GM12878 (cell line): ENCODE measurements around the gene PGC. TPM values are rescaled to one million over a fixed set of nuclear protein-coding genes. Genes with fewer than 3 reads are reported as not detected.

Experiments used
- ATAC-seq: fragments of 200-7000 bp; cut with Tn5 transposase; 3 replicates; pipeline ENCODE4 v1.9.1; 2020; ENCODE audit warnings: mild to moderate bottlenecking, moderate library complexity
- BruUV-seq: library from RNA; stranded (reverse); fragments of 400-500 nt; replicated peaks from 2 replicates; lab custom pipeline; 2021; lab: Mats Ljungman, UMichigan
- CTCF ChIA-PET: fragments of 300-600 bp; sonication (Branson Sonifier 250); formaldehyde crosslinking; extraction: SDS; loops from one replicate; lab custom pipeline; 2021; ENCODE audit warnings: inconsistent platforms; lab: Yijun Ruan, JAX
- POLR2A ChIA-PET: fragments of 350-600 bp; formaldehyde crosslinking; extraction: SDS; loops from one replicate; lab custom pipeline; 2021; ENCODE audit warnings: inconsistent platforms; lab: Charles Lee
- RAD21 ChIA-PET: fragments of 300-600 bp; sonication (Branson Sonifier 250); formaldehyde crosslinking; loops from one replicate; lab custom pipeline; 2023; ENCODE audit warnings: antibody characterized with exemption; ENCODE audit not compliant: unreplicated experiment; lab: Charles Lee
- SMC1A ChIA-PET: fragments of 300-600 bp; sonication (Branson Sonifier 250); formaldehyde crosslinking; loops from one replicate; lab custom pipeline; 2023; ENCODE audit not compliant: unreplicated experiment, uncharacterized antibody; lab: Charles Lee
- DNase-seq: peaks from one replicate; pipeline ENCODE4 v3.0.0-alpha.2; 2011; ENCODE audit warnings: low read depth, low spot score
- FAIRE-seq: peaks from 3 replicates; lab custom pipeline; 2011; peaks lifted over from hg19 to GRCh38; lab: Jason Lieb, UNC
- H2AFZ ChIP-seq: 2 replicates; pipeline ENCODE4 v1.6.0; 2011; ENCODE audit warnings: low read depth, low read length, control low read depth; ENCODE audit not compliant: control insufficient read depth
- H3K27ac ChIP-seq: 2 replicates; pipeline ENCODE4 v1.5.1; 2011; ENCODE audit warnings: control low read depth; ENCODE audit not compliant: control insufficient read depth, insufficient read depth
- H3K27me3 ChIP-seq, 2 experiments: replicated peaks in 1 of 2; 2 replicates each; pipeline versions ENCODE4 v1.6.0 to v1.6.1; 2011; ENCODE audit warnings: low read length in 1 of 2; ENCODE audit not compliant: control insufficient read depth in 2 of 2, insufficient read depth in 2 of 2
- H3K36me3 ChIP-seq, 2 experiments: 2 replicates each; pipeline ENCODE4 v1.5.1; 2011; ENCODE audit warnings: low read length in 1 of 2; ENCODE audit not compliant: control insufficient read depth in 2 of 2, insufficient read depth in 2 of 2
- H3K4me1 ChIP-seq: 2 replicates; pipeline ENCODE4 v1.6.1; 2011; ENCODE audit warnings: mild to moderate bottlenecking, low read length, moderate library complexity, mixed read lengths; ENCODE audit not compliant: control insufficient read depth, insufficient read depth
- H3K4me2 ChIP-seq: 2 replicates; pipeline ENCODE4 v1.6.0; 2011; ENCODE audit warnings: control low read depth; ENCODE audit not compliant: control insufficient read depth, insufficient read depth
- H3K4me3 ChIP-seq: fragments of 200-600 bp; sonication (generic); 2 replicates; pipeline ENCODE4 v1.5.1; 2016
- H3K79me2 ChIP-seq: 2 replicates; pipeline ENCODE4 v1.6.0; 2011; ENCODE audit warnings: low read length; ENCODE audit not compliant: control insufficient read depth, insufficient read depth
- H3K9ac ChIP-seq: 2 replicates; pipeline ENCODE4 v1.8.0; 2011; ENCODE audit warnings: low read length, control low read depth, mixed read lengths; ENCODE audit not compliant: control insufficient read depth, insufficient read depth
- H3K9me3 ChIP-seq: replicated peaks from 3 replicates; pipeline ENCODE4 v1.5.1; 2011; ENCODE audit warnings: mild to moderate bottlenecking, low read length; ENCODE audit not compliant: control insufficient read depth, insufficient read depth
- H4K20me1 ChIP-seq: 2 replicates; pipeline ENCODE4 v1.6.0; 2011; ENCODE audit not compliant: control insufficient read depth, insufficient read depth
- BCL11A ChIP-seq: IDR thresholded peaks from 2 replicates; pipeline ENCODE4 v1.6.1; 2011; ENCODE audit warnings: low read depth, low read length
- CHD2 ChIP-seq: IDR thresholded peaks from 2 replicates; pipeline ENCODE4 v1.6.1; 2011; ENCODE audit warnings: low read depth, low read length, improper control_type of control experiment, borderline replicate concordance
- DPF2 ChIP-seq: fragments of 450-650 bp; IDR thresholded peaks from 2 replicates; pipeline ENCODE4 v1.6.1; 2017; ENCODE audit warnings: mild to moderate bottlenecking
- E4F1 ChIP-seq: fragments of 450-650 bp; IDR thresholded peaks from 2 replicates; pipeline ENCODE4 v1.6.1; 2018; ENCODE audit warnings: borderline replicate concordance, mild to moderate bottlenecking; ENCODE audit not compliant: partially characterized antibody
- HDAC6 ChIP-seq: fragments of 200-600 bp; sonication (generic); IDR thresholded peaks from one replicate; pipeline ENCODE4 v1.8.0; 2017; ENCODE audit warnings: antibody characterized with exemption; ENCODE audit not compliant: unreplicated experiment
- IKZF1 ChIP-seq: fragments of 450-650 bp; conservative IDR thresholded peaks from 2 replicates; pipeline ENCODE4 v1.6.1; 2017; ENCODE audit warnings: antibody characterized with exemption, mild to moderate bottlenecking
- JUNB ChIP-seq: IDR thresholded peaks from 2 replicates; pipeline ENCODE4 v1.6.1; 2016; ENCODE audit warnings: antibody characterized with exemption, mild to moderate bottlenecking
- KDM1A ChIP-seq: fragments of 200-600 bp; sonication (generic); IDR thresholded peaks from 2 replicates; pipeline ENCODE4 v1.6.1; 2016; ENCODE audit warnings: borderline replicate concordance
- MLLT1 ChIP-seq: fragments of 450-650 bp; IDR thresholded peaks from 2 replicates; pipeline ENCODE4 v1.6.1; 2016; ENCODE audit warnings: mild to moderate bottlenecking
- NFYA ChIP-seq: IDR thresholded peaks from 2 replicates; pipeline ENCODE4 v1.6.1; 2011; ENCODE audit warnings: low read depth, mild to moderate bottlenecking, low read length, improper control_type of control experiment, borderline replicate concordance
- SP1 ChIP-seq: IDR thresholded peaks from one replicate; pipeline ENCODE4 v1.6.1; 2011; ENCODE audit warnings: low read depth, low read length
- ZBTB33 ChIP-seq: fragments of 450-650 bp; IDR thresholded peaks from 2 replicates; pipeline ENCODE4 v1.6.1; 2017; ENCODE audit warnings: mild to moderate bottlenecking
- ZNF217 ChIP-seq: fragments of 450-650 bp; IDR thresholded peaks from 2 replicates; pipeline ENCODE4 v1.6.1; 2017; ENCODE audit warnings: antibody characterized with exemption, mild to moderate bottlenecking
- WGBS: methylation state at CpG from one replicate; pipeline ENCODE4 v1.1.6; 2016; ENCODE audit warnings: low lambda C conversion rate; ENCODE audit not compliant: insufficient replicate concordance, insufficient coverage; ENCODE audit errors: missing lambda C conversion rate; 5-methylcytosine and 5-hydroxymethylcytosine counted together
- in situ Hi-C: fragments of 300-500 bp; cut with MboI; formaldehyde crosslinking; loops from 9 replicates; pipeline ENCODE4 v1.14.3; 2018; ENCODE audit warnings: mixed read lengths
- intact Hi-C: fragments of 100-400 bp; cut with micrococcal nuclease; formaldehyde crosslinking; loops from one replicate; pipeline ENCODE4 v1.14.2; 2022; ENCODE audit not compliant: unreplicated experiment
- polyA plus RNA-seq, 11 experiments: library from polyadenylated mRNA; depleted of rRNA in 4 of 11; unstranded in 6 of 11; stranded (reverse) in 5 of 11; fragments of >200 nt; fragmentation: Nextera tagmentation in 4 of 11; fragmentation: Illumina TruSeq in 1 of 11; extraction: Ambion mirVana in 4 of 11; extraction: Trizol in 1 of 11; gene quantifications; 1 replicate in 1 of 11; 2 replicates in 10 of 11; pipeline versions ENCODE4 v1.2.1 to v1.2.3, GENCODE V29; 2011 to 2016; ENCODE audit warnings: inconsistent platforms in 2 of 11, missing spikeins in 2 of 11, low read depth in 1 of 11
- total RNA-seq, 4 experiments: library from RNA; depleted of rRNA in 3 of 4; stranded (reverse); fragments of >200 nt in 3 of 4; fragmentation: Illumina TruSeq in 1 of 4; extraction: Trizol in 1 of 4; gene quantifications; 2 replicates each; pipeline versions ENCODE4 v1.2.1 to v1.2.3, GENCODE V29; 2013 to 2021

The PGC gene
- total and polyA plus RNA-seq, 10 of the 15 experiments (the other 5 are each of a cell fraction or from before 2014, with no cell fraction given), result 0.26 TPM; not detected in 9

- TF ChIP-seq CHD2 (peak; percentile 10; the same call in 1 of the 2 replicates), NFYA (no peak), DPF2 (peak; percentile 45; the same call in 1 of the 2 replicates)
- TF ChIP-seq, all 136 proteins: peak for 12
These were observed 40.2 kb downstream of the PGC start (continued) for GRCh38 chr6:41706876-41707564.

GRCh38 chr6:41705996-41706835 is 41.0 kb downstream of the PGC start:
- H3K4me2 ChIP-seq, result peak overlapping the region; percentile 99
- H3K9ac ChIP-seq, result peak overlapping the region; percentile 99
- no peaks in the 10 kb centered on the region for H3K9me3 ChIP-seq
- H3K27ac ChIP-seq, result peak overlapping the region; percentile 99
- no peaks in the 10 kb centered on the region for H3K27me3 ChIP-seq
- peak; percentile 90 for ATAC-seq
- H3K79me2 ChIP-seq, result peaks cover 87% of the 10 kb centered on the region
- WGBS, result under 1% methylated on average over 14 of the region's 15 CpGs
- peak overlapping the region; percentile 85 for H3K4me3 ChIP-seq
- ChIA-PET POLR2A (interaction anchor here (1.1 to 6.1 kb wide), 4 partner anchors 8 to 167 kb away, joined by 3 to 210 read pairs (median 96); partner anchors contain the start of gene TFEB), RAD21 (interaction anchor here (0.7 to 6.3 kb wide), 11 partner anchors 10 to 722 kb away, joined by 3 to 185 read pairs (median 7); partner anchors contain the start of gene TFEB), SMC1A (interaction anchor here (0.7 to 7.2 kb wide), 12 partner anchors 11 to 986 kb away, joined by 3 to 168 read pairs (median 3); no protein-coding TSS in a partner anchor), CTCF (interaction anchor here (0.8 to 4.6 kb wide), 21 partner anchors 7 to 418 kb away, joined by 3 to 87 read pairs (median 6); no protein-coding TSS in a partner anchor)
- peak; percentile 76 for FAIRE-seq
- BruUV-seq, result no TSS peak
- DNase-seq, result peak; percentile 87
- no peaks in the 10 kb centered on the region; the same call in 1 of the 2 replicates for H4K20me1 ChIP-seq
- peaks cover 8 to 23% of the 10 kb centered on the region in 2 experiments for H3K36me3 ChIP-seq
- in situ Hi-C loops, result no loop called here
- H2AFZ ChIP-seq, result no peak overlapping the region; the same call in none of the 2 replicates
- peaks cover 55% of the 10 kb centered on the region for H3K4me1 ChIP-seq
- intact Hi-C loops, result loop anchor here (1.0 to 10.0 kb wide), 5 partner anchors 8 to 339 kb away; partner anchors contain the start of genes FRS3 and TFEB
- TF ChIP-seq JUNB (peak; percentile 97), IKZF1 (peak; percentile 98), KDM1A (no peak), E4F1 (no peak), SP1 (peak; percentile 92), ZBTB33 (0 out of 2 replicates have a peak, but pooled peaks have one; percentile 34), HDAC6 (peak; percentile 37), ZNF217 (peak; percentile 88), BCL11A (peak; percentile 96), MLLT1 (peak; percentile 89)
